NOMO-1 treated with DMSO at 0.1 percent for 48 hours (cell line): Measurements from ENCODE around the gene MYORG.

Experiments
- DNase-seq: peaks from one replicate; lab custom pipeline; 2025; ENCODE audit not compliant: unreplicated experiment; lab: John Stamatoyannopoulos, UW

MYORG gene

DNA sequence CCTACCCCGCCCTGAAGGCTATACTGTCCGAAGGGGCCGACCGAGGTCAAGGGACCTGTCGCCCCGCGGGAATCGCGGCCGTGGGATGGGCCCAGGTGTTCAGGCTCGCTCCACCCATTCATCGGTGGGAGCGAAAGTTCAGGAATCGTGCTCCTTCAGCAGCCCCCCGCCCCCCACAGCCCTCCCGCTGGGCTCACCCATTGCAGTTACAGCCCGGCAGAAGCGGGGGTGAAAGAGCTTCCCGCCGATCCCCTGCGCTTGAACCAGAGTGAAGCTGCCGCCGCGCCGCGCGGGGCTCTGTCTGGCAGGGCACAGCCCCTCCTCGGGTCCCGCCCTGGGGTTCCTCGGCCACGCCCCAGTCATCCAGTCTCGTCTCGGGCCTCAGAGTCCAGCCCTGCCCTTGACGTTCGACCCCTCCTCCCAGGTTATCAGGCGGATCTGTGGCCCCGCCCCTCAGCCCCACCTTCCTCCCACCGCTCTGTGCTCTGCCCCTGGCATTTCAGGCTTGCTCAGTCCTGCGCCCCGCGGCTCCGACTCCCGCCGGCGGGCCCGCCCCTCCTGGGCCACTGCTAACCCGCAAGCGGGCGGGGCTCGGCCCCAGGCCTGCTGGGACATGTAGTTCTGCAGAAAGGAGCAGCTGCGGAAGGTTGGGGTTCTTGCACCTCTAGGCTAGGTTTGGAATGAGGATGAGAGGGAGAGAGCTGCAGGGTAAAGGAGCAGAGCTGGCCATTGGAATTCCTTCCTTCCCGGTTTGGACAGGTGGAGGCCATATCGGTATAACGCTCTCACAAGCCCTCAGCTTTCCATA, at the start of gene MYORG:
MYORG (minus strand) TSS at position 303 of the 808 bp plus-strand sequence. CDS start 3,955 bp downstream, outside the sequence.
- peak; percentile 100 for DNase-seq

DNA sequence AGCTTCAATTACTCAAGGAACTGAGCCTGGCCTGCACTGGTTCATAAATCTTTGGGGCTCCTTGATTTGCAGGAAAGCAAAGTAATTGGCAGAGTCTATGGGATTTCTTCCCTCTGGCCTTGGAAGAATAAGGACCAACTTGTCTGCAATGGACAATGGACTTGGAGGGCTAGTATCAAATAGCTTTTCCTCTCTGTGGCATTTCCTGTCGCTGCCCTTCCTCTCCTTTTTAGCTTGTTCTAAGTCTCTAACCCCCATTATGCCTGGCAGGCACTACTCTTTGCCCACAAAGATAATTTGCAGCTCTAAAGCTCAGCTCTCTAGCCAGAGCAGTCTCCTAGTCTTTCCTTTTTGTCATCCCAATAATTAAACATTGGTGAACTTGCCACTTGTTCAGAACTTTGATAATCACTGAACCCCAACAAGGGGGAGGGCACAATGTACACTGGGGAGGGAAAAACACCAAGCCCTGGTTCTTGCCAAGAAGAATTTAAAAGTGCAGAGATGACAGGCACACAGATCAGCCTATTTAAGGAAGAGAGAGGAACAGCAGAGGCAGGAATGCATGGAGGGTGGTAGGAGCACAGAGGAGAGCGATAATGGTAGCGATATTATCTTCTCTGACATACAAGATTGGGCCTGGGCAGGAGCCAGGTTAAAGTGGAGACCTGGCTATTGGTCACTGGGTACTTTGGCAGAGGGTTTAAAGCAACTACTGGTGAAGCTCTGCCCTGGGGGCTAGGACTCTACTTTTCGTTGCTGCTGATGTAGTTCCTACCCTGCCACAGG, 43.2 kb upstream of the MYORG start:
- DNase-seq: no peak

DNA sequence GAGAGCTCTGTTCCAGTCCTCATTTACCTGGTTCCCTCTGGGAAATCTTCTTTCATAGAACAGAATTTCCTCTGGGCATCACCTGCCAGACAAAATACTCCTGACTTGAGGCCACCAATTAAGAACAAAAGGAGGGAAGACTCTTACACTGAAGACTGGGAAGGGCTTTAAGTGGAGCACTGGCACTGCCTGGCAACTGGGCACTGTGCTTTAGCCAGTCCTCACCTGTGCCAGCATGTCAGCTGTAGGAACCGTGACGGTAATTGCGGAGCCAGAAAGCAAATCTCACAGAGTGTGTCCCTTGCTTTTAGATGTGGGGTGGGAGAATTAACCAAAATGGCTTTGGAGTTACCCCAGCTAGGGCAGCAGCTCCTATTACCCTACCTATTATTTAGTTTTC, 41.0 kb upstream of the MYORG start:
- DNase-seq: no peak

- DNase-seq: peak; percentile 22
These were observed 36.6 kb upstream of the MYORG start for GRCh38 chr9:34413231-34413852.

DNA sequence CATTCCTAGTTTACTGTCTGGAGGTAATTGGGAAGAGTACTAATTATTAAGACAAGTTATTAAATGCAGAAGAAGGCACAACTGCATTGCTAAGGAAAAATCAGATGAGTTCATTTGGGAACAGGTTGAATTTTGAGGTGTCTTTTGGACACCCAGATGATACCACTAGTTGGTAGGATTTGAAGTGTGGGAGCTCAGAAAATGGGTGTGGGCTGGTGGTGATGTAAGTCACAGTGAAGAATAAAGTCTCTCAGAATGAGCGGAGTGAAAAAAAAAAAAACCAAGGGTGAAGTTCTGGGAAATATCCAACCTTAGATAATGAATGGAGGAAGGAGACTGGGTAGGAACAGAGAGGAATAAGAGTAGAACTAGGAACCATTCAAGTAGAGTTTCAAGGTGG, 35.6 kb upstream of the MYORG start:
- no peak for DNase-seq

GRCh38 chr9:34409154-34409553, 32.5 kb upstream of the MYORG start:
- no peak for DNase-seq

GRCh38 chr9:34408173-34408572, 31.5 kb upstream of the MYORG start:
- no peak for DNase-seq

DNA sequence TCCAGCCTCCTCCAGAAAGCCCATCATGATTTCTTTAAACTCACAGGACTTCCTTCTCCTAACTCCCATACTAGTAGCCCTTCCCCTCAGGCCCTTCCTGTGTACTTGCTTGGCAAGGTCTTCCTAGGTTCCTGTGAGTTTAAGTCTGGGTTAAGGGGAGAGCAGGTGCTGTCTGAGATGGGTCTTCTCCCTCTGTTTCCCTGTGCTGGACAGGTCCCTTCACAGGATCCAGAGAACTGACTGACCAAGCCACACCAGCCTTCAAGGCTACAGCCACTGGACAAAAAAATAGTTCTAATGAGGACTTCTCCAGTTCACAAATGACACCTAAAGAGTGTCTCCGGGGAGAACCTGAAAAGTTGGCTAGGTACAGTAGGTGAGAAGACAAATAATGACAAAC, 29.5 kb upstream of the MYORG start:
- DNase-seq: no peak

GRCh38 chr9:34405719-34406118, 29.0 kb upstream of the MYORG start:
- DNase-seq: no peak

- peak; percentile 37 for DNase-seq
These were observed 27.1 kb upstream of the MYORG start for GRCh38 chr9:34403554-34404380.

- no peak for DNase-seq
These were observed 24.2 kb upstream of the MYORG start for GRCh38 chr9:34400686-34401602.

DNA sequence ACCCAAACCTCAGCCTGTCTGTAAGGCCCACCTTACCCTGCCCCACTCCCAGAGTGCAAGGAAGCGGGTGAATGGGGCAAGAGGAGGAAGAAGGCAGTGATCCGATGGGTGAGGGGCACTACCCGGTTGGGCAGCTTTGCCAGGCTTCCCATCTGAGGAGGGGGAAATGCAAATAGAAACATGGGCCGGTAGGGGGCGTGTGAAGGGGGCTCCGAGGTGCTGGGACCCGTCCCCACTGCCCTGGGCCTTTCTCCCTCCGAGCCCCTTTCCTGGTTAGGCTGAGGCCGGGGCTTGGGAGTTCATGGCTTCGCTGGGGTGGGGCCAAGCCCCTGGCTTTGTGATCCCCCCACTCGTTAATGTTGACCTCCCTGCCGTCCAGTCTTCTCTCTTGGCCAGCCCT, 23.6 kb upstream of the MYORG start:
- no peak for DNase-seq

GRCh38 chr9:34399729-34400128, 23.0 kb upstream of the MYORG start:
- DNase-seq: no peak

DNA sequence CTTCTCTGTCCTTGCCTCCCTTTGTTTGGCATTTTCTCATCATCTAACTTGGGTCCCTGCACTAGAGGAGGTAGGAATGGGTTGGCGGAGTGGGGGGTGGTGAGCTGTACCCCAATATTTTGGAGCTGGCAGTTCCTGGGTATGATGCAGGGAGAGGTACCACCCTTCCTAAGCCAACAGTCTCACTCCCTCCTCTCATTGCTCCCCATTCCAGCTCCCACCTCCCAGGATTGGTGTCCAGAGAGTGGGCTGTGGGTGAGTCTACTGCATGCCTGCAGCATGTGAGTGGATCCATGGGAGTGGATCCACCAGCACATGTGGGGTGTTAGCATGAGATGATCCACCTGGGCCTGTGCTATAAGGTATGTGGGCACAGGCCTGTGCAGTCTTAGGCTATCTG, 22.2 kb upstream of the MYORG start:
- no peak for DNase-seq

DNA sequence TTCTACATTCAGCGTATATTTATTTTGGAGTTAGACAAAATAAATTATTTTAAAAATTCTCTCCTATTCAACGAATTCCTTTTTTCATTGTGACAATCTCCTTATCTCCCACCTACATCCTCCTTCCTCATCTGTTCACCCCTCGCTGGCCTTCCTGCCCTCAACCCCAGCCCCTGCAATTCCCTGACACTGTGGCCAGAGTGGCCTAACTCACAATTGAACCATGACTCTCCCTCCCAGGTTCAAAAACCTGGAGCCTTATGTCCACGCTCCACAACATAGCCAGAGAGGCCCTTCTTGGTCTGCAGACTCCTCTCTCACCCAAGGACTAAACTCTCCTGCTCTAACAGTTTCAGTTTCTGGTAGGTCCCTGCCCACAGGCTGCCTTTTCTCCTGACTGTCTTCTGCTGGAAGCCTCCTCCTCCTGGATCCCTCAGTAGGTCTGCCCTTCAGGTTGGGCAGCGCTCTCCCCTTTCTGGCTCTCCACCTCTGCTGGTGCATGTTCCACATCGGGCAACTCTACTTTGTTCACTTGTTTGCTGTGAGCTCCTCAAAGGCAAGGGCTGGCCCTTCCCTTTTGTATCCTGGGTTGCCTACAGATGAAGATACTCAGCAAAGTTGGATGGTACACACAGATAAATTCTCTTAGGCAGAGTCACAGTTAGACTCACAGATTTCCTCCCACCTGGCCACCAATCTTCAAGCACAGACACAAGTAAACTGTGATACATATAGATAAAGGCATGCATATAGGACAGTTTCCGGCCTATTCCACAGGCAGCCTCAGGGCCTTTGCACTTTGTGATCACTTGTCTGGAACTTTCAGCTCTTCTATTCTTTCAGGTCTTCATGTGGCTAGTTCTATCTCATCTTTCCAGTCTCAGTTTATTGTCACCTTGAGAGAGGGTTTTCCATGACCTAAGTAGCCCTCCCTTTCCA, 19.8 kb upstream of the MYORG start:
- no peak for DNase-seq

DNA sequence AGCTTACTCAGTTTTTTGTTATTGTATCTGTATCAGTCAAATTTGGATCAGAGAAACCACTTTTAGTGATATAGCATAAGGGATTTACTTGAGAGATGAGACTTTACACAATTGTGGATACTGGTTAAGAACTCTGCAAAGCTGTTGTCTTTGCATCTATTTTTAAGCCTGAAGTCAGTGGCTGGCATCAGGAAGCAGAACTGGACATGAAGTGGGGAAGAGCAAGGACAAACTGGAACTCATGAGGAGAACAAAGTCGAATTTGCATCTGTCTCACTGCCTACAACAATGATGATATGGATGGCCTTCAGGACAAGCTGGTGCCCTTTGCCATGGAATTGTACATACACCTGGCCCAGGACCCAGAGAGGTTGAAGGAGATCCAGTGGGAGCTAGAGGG, 15.8 kb upstream of the MYORG start:
- DNase-seq: no peak

DNA sequence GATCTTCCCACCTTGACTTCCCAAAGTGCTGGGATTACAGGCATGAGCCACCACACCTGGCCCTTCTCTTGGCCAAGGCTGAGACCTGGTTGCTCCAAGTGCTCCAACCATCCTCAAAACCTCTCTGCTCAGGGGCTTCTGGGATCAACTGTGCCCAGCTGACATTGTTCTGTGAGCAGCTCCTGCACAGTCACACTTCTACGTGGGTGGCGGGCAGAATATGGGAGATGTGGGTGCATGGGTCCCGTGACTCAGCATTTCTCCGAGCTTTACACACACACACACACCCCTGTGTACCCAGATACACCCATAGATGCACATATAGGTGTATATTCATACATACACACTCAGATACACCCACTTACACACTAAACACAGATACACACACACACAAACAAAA, 10.5 kb upstream of the MYORG start:
- DNase-seq: no peak

GRCh38 chr9:34386656-34387055, 10.0 kb upstream of the MYORG start:
- DNase-seq: no peak
